Measurements from ENCODE around the gene DDX5. TPM values are rescaled to one million over a fixed set of nuclear protein-coding genes. Genes with fewer than 3 reads are reported as not detected.

Gene DDX5
- polyA plus RNA-seq, 4 donors: 770 to 979 (median 843) TPM

- no peak for DNase-seq (ENCODE audit: low read depth in 4 of 4, low spot score in 3 of 4)
Measured at GRCh38 chr17:64455993-64456885, 49.9 kb downstream of the DDX5 start.

GRCh38 chr17:64449545-64449944 is 56.5 kb downstream of the DDX5 start:
- no peak for DNase-seq (ENCODE audit: low read depth in 4 of 4, low spot score in 3 of 4)

- DNase-seq (ENCODE audit: low read depth in 4 of 4, low spot score in 3 of 4): no peak
Measured at GRCh38 chr17:64448665-64449512, 57.2 kb downstream of the DDX5 start, which contains the start of gene MILR1. Gene MILR1, plus strand, starts transcription at chr17:64449115. Its CDS starts 54 bp downstream, at chr17:64449169.

Other genes starting within 250 kb of the DDX5 start
- 10 to 100 TPM; 24.8 to 37.5 (median 27.8) TPM for gene TEX2, start 243.0 kb downstream of the DDX5 start, polyA plus RNA-seq (ENCODE audit: insufficient read length in 4 of 4)
- gene PECAM1, start 115.4 kb downstream of the DDX5 start, polyA plus RNA-seq (ENCODE audit: insufficient read length in 4 of 4): 100 to 1,000 TPM in 3 of 4 donors, 10 to 100 TPM in 1; 94.6 to 134 (median 110) TPM
- gene MILR1, start 57.2 kb downstream of the DDX5 start, polyA plus RNA-seq (ENCODE audit: insufficient read length in 4 of 4): 1 to 10 TPM; 1.8 to 5.4 (median 2.8) TPM
- 10 to 100 TPM; 26.8 to 48.8 (median 31.4) TPM for gene POLG2, start 9.2 kb downstream of the DDX5 start, polyA plus RNA-seq (ENCODE audit: insufficient read length in 4 of 4)
- gene CEP95, start 688 bp upstream of the DDX5 start, polyA plus RNA-seq (ENCODE audit: insufficient read length in 4 of 4): 100 to 1,000 TPM in 2 of 4 donors, 10 to 100 TPM in 2; 89.7 to 171 (median 107) TPM
- 10 to 100 TPM; 32.7 to 43.7 (median 39.6) TPM for gene SMURF2, start 156.0 kb upstream of the DDX5 start, polyA plus RNA-seq (ENCODE audit: insufficient read length in 4 of 4)